Smooth muscle cell (in vitro differentiated cells): ENCODE results near the gene TMEM140. TPM values are rescaled to one million over a fixed set of nuclear protein-coding genes. Genes with fewer than 3 reads are reported as not detected.

Experiments used
- DNase-seq: peaks from one replicate; lab custom pipeline; 2025; ENCODE audit not compliant: unreplicated experiment; lab: John Stamatoyannopoulos, UW
- H2AFZ ChIP-seq: fragments of 200-600 bp; sonication (generic); 2 replicates; pipeline ENCODE4 v1.6.0; 2016; ENCODE audit warnings: antibody characterized with exemption, low read depth, mild to moderate bottlenecking
- H3F3A ChIP-seq: fragments of 200-600 bp; sonication (generic); 2 replicates; pipeline ENCODE4 v1.6.0; 2017; ENCODE audit warnings: antibody characterized with exemption, low read depth
- H3K27ac ChIP-seq: fragments of 200-600 bp; sonication (generic); 2 replicates; pipeline ENCODE4 v1.5.1; 2016; ENCODE audit warnings: low read depth, mild to moderate bottlenecking
- H3K27me3 ChIP-seq: fragments of 200-600 bp; sonication (generic); 2 replicates; pipeline ENCODE4 v1.6.1; 2016; ENCODE audit warnings: low read depth, mild to moderate bottlenecking
- H3K36me3 ChIP-seq: fragments of 200-600 bp; sonication (generic); 2 replicates; pipeline ENCODE4 v1.5.1; 2016; ENCODE audit warnings: low read depth
- H3K4me1 ChIP-seq: fragments of 200-600 bp; sonication (generic); 2 replicates; pipeline ENCODE4 v1.5.1; 2016; ENCODE audit warnings: low read depth
- H3K4me2 ChIP-seq: fragments of 200-600 bp; sonication (generic); 2 replicates; pipeline ENCODE4 v1.6.0; 2016; ENCODE audit warnings: mild to moderate bottlenecking
- H3K4me3 ChIP-seq: fragments of 200-600 bp; sonication (generic); 2 replicates; pipeline ENCODE4 v1.5.1; 2016; ENCODE audit warnings: mild to moderate bottlenecking
- H3K79me2 ChIP-seq: fragments of 200-600 bp; sonication (generic); 2 replicates; pipeline ENCODE4 v1.6.0; 2016; ENCODE audit warnings: low read depth, mild to moderate bottlenecking
- H3K9ac ChIP-seq: fragments of 200-600 bp; sonication (generic); 2 replicates; pipeline ENCODE4 v1.6.0; 2016; ENCODE audit warnings: low read depth
- H3K9me3 ChIP-seq: fragments of 200-600 bp; sonication (generic); replicated peaks from 2 replicates; pipeline ENCODE4 v1.5.1; 2016; ENCODE audit warnings: low read depth
- H4K20me1 ChIP-seq: fragments of 200-600 bp; sonication (generic); 2 replicates; pipeline ENCODE4 v1.6.0; 2016; ENCODE audit warnings: low read depth
- WGBS: methylation state at CpG from one replicate; pipeline ENCODE4 v1.1.7; 2016; ENCODE audit warnings: low lambda C conversion rate; 5-methylcytosine and 5-hydroxymethylcytosine counted together
- polyA plus RNA-seq: library from polyadenylated mRNA; unstranded; fragments of >200 nt; fragmentation: Nextera tagmentation; extraction: Ambion mirVana; gene quantifications from 2 replicates; pipeline ENCODE4 v1.2.1, GENCODE V29; 2016
- total RNA-seq: library from RNA; depleted of rRNA; stranded (reverse); fragments of >200 nt; gene quantifications from 2 replicates; pipeline ENCODE4 v1.2.3, GENCODE V29; 2014
- TF ChIP-seq, protein P1 (sequence below): fragments of 200-600 bp; sonication (generic); IDR thresholded peaks from 2 replicates; pipeline ENCODE4 v1.5.1; 2017; ENCODE audit warnings: borderline replicate concordance, mild to moderate bottlenecking, antibody characterized with exemption; ENCODE audit not compliant: insufficient read depth, poor library complexity, severe bottlenecking

The TMEM140 gene
- total and polyA plus RNA-seq, 2 experiments from 2014 or later = 5.6 TPM; not detected in 1

DNA sequence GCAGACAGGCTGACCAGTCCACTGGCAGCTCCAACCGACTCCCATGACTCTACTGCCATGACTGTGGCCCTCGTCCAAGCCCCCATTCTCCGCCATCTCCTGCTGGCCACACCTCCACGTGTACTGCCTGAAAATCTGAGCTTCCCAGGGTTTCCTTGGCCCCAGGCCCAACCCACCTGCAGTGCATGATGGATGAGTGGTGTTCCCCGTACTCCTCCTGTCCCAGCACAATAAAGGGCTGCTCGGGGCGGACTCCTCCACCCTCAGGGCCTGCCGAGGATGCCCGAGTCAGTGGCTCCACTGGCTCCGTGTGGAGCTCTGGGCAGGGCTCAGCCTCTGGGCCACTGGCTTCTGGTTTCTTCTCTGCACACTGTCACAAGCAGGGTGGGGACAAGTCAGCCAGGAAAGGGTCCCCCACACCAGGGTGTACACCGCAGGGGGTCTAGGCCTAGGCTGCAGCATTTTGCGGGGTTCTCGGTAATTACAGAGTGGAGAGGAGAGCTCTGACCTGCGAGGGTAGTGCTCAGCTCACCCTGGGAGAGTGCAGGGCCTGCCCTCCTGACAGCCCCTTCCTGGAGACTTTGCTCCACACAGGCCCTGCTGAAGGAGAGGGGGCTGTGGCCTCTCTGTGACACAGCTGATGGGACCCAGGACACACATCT lies 48.2 kb downstream of the TMEM140 start:
- Histone ChIP-seq H3K79me2 (no peaks in the 10 kb centered on the region), H3K4me3 (no peak overlapping the region), H3K27ac (no peak overlapping the region), H3K4me2 (no peak overlapping the region), H3K4me1 (no peaks in the 10 kb centered on the region), H4K20me1 (no peaks in the 10 kb centered on the region), H3K36me3 (no peaks in the 10 kb centered on the region), H3F3A (no peaks in the 10 kb centered on the region), H3K27me3 (no peaks in the 10 kb centered on the region), H2AFZ (no peak overlapping the region), H3K9me3 (no peaks in the 10 kb centered on the region), H3K9ac (no peak overlapping the region)
- TF ChIP-seq, protein P1, sequence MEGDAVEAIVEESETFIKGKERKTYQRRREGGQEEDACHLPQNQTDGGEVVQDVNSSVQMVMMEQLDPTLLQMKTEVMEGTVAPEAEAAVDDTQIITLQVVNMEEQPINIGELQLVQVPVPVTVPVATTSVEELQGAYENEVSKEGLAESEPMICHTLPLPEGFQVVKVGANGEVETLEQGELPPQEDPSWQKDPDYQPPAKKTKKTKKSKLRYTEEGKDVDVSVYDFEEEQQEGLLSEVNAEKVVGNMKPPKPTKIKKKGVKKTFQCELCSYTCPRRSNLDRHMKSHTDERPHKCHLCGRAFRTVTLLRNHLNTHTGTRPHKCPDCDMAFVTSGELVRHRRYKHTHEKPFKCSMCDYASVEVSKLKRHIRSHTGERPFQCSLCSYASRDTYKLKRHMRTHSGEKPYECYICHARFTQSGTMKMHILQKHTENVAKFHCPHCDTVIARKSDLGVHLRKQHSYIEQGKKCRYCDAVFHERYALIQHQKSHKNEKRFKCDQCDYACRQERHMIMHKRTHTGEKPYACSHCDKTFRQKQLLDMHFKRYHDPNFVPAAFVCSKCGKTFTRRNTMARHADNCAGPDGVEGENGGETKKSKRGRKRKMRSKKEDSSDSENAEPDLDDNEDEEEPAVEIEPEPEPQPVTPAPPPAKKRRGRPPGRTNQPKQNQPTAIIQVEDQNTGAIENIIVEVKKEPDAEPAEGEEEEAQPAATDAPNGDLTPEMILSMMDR = no peak
- 97% methylated on average over 14 of the region's 14 CpGs for WGBS
- DNase-seq = no peak

DNA sequence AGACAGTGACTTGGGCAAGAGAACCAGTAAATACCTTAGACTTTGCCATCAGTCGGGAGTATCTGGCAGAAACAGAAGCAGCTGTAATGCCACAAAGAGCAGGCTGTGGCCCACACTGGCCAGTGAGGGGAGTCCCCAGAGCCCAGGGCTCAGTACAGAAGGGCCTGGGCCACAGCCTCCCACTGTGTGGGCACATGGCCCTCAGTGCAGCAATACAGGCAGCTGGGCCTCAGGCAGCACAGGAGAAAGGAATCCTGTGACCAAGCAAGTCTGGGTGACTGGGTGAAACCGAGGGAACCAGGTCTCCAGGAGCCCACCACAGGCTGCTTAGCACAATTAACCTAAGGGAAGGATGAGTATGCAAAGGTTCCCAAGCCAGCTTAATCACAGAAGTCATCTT lies 49.5 kb downstream of the TMEM140 start:
- H3K4me3 ChIP-seq = no peak overlapping the region
- no peaks in the 10 kb centered on the region for H3K9me3 ChIP-seq
- H3K27ac ChIP-seq = no peak overlapping the region
- no peak overlapping the region for H2AFZ ChIP-seq
- H3K9ac ChIP-seq = no peak overlapping the region
- no peaks in the 10 kb centered on the region for H3F3A ChIP-seq
- no peaks in the 10 kb centered on the region for H3K4me1 ChIP-seq
- TF ChIP-seq, protein P1 = no peak
- no peak for DNase-seq
- no peaks in the 10 kb centered on the region for H4K20me1 ChIP-seq
- no peaks in the 10 kb centered on the region for H3K79me2 ChIP-seq
- H3K4me2 ChIP-seq = no peak overlapping the region
- H3K36me3 ChIP-seq = no peaks in the 10 kb centered on the region
- 75% methylated on average over 2 of the region's 2 CpGs for WGBS
- H3K27me3 ChIP-seq = no peaks in the 10 kb centered on the region

DNA sequence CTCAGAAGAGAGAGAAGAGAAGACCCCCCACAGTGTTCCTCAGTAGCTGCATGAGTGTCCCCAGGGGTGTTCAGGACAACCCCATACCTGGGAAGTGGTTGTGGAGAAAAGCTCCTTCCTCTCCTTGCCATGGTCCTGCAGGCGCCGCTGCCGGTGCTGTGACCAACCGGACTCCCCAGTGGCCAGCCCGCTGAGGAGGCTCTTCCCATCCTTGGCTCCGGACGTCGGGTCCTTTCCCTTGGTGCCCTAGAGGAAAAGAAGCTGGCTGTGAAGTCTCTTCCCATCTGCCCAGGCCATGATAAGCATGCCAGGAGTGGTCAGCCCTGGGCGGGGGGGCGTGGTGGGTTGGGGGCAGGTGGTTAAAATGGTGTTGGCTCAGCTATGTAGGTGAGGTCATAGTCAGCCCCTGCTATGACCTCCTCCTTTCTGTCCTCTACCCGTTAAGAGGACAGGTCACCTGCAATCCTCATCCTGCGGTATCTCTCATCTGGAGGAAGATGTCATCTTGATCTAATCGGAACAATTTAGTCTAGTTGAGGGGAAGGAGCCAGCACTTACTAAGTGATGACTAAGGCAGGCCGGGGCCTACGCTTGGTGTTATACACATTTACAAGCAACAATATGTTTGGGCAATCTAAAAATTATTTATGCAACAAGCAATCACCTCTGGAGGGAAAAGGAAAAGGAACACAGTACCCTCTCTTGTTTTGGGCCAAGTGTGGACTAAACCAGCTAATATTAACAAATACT lies 50.2 kb downstream of the TMEM140 start:
- peak overlapping the region; percentile 26 for H3K27ac ChIP-seq
- H3K9me3 ChIP-seq = no peaks in the 10 kb centered on the region
- DNase-seq = no peak
- no peaks in the 10 kb centered on the region for H3K27me3 ChIP-seq
- H3K36me3 ChIP-seq = no peaks in the 10 kb centered on the region
- H3K4me2 ChIP-seq = no peak overlapping the region
- TF ChIP-seq, protein P1 = no peak
- H3F3A ChIP-seq = no peaks in the 10 kb centered on the region
- no peak overlapping the region for H3K4me3 ChIP-seq
- no peaks in the 10 kb centered on the region for H3K79me2 ChIP-seq
- no peak overlapping the region for H3K9ac ChIP-seq
- H2AFZ ChIP-seq = no peak overlapping the region
- no peaks in the 10 kb centered on the region for H4K20me1 ChIP-seq
- H3K4me1 ChIP-seq = no peaks in the 10 kb centered on the region
- 85% methylated on average over 15 of the region's 15 CpGs for WGBS
